GM12892 (cell line): ENCODE measurements around the gene TNS1.

ENCODE experiments used
- POLR2A ChIP-seq: IDR thresholded peaks from 2 replicates; pipeline ENCODE4 v1.6.1; 2011; ENCODE audit warnings: low read depth, low read length, control low read depth
- POLR2AphosphoS5 ChIP-seq: IDR thresholded peaks from 2 replicates; pipeline ENCODE4 v1.6.1; 2011; ENCODE audit warnings: low read depth, low read length, control low read depth

GRCh38 chr2:217980591-217980990 is 22.2 kb downstream of the TNS1 start:
- TF ChIP-seq POLR2AphosphoS5 (no peak), POLR2A (no peak)
